NK-92 (cell line): ENCODE results near the gene PTPRK.
"Not testable (repeated sequence)": the region's sequence is repeated elsewhere in the genome, so short reads cannot be mapped to it uniquely, and the experiment has no call there.

ENCODE experiments used
- DNase-seq: peaks from one replicate; lab custom pipeline; 2025; ENCODE audit not compliant: unreplicated experiment; lab: John Stamatoyannopoulos, UW

PTPRK gene

GRCh38 chr6:128446497-128446896, 73.9 kb downstream of the PTPRK start:
- DNase-seq = no peak

- no peak for DNase-seq
Observed at GRCh38 chr6:128443553-128443952, 76.8 kb downstream of the PTPRK start.

- no peak for DNase-seq
Observed at GRCh38 chr6:128439627-128440026, 80.8 kb downstream of the PTPRK start.

GRCh38 chr6:128438393-128438792, 82.0 kb downstream of the PTPRK start:
- no peak for DNase-seq

GRCh38 chr6:128437685-128438084, 82.7 kb downstream of the PTPRK start:
- DNase-seq = no peak

- not testable (repeated sequence) for DNase-seq
Observed at GRCh38 chr6:128434752-128435151, 85.6 kb downstream of the PTPRK start.

GRCh38 chr6:128432394-128432793, 88.0 kb downstream of the PTPRK start:
- DNase-seq = no peak

- no peak for DNase-seq
Observed at GRCh38 chr6:128427139-128427538, 93.3 kb downstream of the PTPRK start.

GRCh38 chr6:128425856-128426255, 94.5 kb downstream of the PTPRK start:
- no peak for DNase-seq

GRCh38 chr6:128422871-128423270, 97.5 kb downstream of the PTPRK start:
- no peak for DNase-seq

GRCh38 chr6:128422200-128422599, 98.2 kb downstream of the PTPRK start:
- no peak for DNase-seq

GRCh38 chr6:128421788-128422187, 98.6 kb downstream of the PTPRK start:
- no peak for DNase-seq

GRCh38 chr6:128417698-128418097, 102.7 kb downstream of the PTPRK start:
- no peak for DNase-seq

- no peak for DNase-seq
Observed at GRCh38 chr6:128415387-128415786, 105.0 kb downstream of the PTPRK start.

- DNase-seq = no peak
Observed at GRCh38 chr6:128414943-128415342, 105.5 kb downstream of the PTPRK start.

GRCh38 chr6:128413291-128413690, 107.1 kb downstream of the PTPRK start:
- no peak for DNase-seq

GRCh38 chr6:128412680-128413079, 107.7 kb downstream of the PTPRK start:
- DNase-seq = no peak

GRCh38 chr6:128410584-128410983, 109.8 kb downstream of the PTPRK start:
- DNase-seq = no peak

GRCh38 chr6:128409003-128409402, 111.4 kb downstream of the PTPRK start:
- DNase-seq = no peak

GRCh38 chr6:128406453-128406852, 113.9 kb downstream of the PTPRK start:
- no peak for DNase-seq

GRCh38 chr6:128403618-128404444, 116.6 kb downstream of the PTPRK start:
- DNase-seq = no peak

GRCh38 chr6:128400875-128401274, 119.5 kb downstream of the PTPRK start:
- DNase-seq = no peak

- no peak for DNase-seq
Observed at GRCh38 chr6:128397996-128398395, 122.4 kb downstream of the PTPRK start.
